Fibroblast of the aortic adventitia (primary cell): ENCODE data around the gene TNS4. TPM values are rescaled to one million over a fixed set of nuclear protein-coding genes. Genes with fewer than 3 reads are reported as not detected.
A peak's percentile ranks its signal among the peaks of the same experiment; 100 is the strongest.

Experiments
- DNase-seq: peaks from one replicate; pipeline ENCODE4 v3.0.0-alpha.2; 2010; ENCODE audit warnings: low read depth
- H3K4me3 ChIP-seq: 2 replicates; pipeline ENCODE4 v1.5.1; 2011; ENCODE audit warnings: low read depth, mild to moderate bottlenecking, control low read depth, low read length, moderate library complexity
- total RNA-seq: library from RNA; depleted of rRNA; stranded (reverse); fragments of >200 nt; gene quantifications from 2 replicates; pipeline ENCODE4 v1.2.3, GENCODE V29; 2012; ENCODE audit warnings: low replicate concordance
- TF ChIP-seq, protein P1 (sequence below): IDR thresholded peaks from 2 replicates; pipeline ENCODE4 v1.5.1; 2011; ENCODE audit warnings: mild to moderate bottlenecking, low read length, control low read depth, inconsistent platforms; ENCODE audit not compliant: insufficient read depth

Gene TNS4
- total RNA-seq, 1 donor = not detected

GRCh38 chr17:40480501-40481003, 20.9 kb downstream of the TNS4 start:
- peak; percentile 38 for DNase-seq
- H3K4me3 ChIP-seq = no peak overlapping the region
- TF ChIP-seq, protein P1, sequence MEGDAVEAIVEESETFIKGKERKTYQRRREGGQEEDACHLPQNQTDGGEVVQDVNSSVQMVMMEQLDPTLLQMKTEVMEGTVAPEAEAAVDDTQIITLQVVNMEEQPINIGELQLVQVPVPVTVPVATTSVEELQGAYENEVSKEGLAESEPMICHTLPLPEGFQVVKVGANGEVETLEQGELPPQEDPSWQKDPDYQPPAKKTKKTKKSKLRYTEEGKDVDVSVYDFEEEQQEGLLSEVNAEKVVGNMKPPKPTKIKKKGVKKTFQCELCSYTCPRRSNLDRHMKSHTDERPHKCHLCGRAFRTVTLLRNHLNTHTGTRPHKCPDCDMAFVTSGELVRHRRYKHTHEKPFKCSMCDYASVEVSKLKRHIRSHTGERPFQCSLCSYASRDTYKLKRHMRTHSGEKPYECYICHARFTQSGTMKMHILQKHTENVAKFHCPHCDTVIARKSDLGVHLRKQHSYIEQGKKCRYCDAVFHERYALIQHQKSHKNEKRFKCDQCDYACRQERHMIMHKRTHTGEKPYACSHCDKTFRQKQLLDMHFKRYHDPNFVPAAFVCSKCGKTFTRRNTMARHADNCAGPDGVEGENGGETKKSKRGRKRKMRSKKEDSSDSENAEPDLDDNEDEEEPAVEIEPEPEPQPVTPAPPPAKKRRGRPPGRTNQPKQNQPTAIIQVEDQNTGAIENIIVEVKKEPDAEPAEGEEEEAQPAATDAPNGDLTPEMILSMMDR = no peak

DNA sequence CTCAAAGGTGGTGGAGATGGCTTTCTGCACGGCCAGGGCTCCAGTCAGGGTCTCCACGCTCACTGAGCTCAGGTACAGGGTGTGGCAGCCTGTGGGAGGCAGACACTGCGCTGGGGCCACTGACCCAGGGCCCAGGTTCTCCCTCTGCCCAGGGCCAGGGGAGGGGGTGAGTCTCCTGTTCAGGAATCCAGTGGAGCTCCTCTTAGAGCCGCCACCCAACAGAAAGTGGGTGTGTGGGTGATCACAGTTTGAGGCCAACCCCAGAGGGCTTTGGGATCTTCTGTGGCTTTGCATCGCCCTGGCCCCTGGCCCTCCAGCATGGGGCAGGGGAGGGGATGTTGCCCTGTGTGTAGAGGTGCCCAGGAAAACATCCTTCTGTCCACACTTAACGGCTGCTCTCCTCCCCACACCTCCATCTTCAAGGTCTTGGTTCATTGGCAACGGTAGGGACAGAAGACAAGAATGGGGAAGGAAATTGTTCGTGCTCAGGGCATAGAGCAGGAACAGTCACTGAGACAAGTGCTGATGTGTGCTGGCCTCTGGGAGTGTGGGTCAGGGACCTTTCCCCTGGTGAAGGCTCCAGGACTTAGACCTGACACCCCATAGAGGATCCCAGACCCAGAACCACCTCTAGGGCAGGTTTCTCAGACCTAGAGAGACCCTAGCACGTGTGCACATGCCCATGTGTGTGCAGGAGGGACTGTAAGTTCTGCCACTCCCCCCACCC, 21.5 kb downstream of the TNS4 start:
- TF ChIP-seq, protein P1 = no peak
- H3K4me3 ChIP-seq = no peak overlapping the region
- DNase-seq = no peak

DNA sequence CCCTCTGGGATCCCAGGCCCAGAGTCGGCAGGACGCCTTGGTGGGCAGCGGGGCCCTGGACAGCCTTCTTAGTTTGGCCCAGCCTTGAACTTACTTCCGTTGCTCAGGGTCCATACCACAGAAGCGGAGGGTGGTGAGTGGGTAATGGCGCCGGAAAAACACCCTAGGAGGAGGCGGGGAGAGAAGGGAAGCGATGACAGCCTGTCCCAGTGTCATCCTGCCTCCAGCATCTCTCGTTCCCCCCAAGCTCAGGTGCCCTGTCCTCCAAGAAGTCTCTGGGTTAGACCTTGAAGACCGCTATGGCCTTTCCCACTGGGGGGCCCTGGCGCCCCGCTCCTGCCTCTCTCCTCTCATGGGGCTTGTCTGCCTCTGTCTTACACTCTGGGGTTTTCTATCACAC, 22.9 kb downstream of the TNS4 start:
- TF ChIP-seq, protein P1 = no peak
- DNase-seq = no peak
- H3K4me3 ChIP-seq = no peak overlapping the region

GRCh38 chr17:40477796-40478195, 23.6 kb downstream of the TNS4 start:
- H3K4me3 ChIP-seq = no peak overlapping the region
- no peak for DNase-seq
- TF ChIP-seq, protein P1 = no peak

DNA sequence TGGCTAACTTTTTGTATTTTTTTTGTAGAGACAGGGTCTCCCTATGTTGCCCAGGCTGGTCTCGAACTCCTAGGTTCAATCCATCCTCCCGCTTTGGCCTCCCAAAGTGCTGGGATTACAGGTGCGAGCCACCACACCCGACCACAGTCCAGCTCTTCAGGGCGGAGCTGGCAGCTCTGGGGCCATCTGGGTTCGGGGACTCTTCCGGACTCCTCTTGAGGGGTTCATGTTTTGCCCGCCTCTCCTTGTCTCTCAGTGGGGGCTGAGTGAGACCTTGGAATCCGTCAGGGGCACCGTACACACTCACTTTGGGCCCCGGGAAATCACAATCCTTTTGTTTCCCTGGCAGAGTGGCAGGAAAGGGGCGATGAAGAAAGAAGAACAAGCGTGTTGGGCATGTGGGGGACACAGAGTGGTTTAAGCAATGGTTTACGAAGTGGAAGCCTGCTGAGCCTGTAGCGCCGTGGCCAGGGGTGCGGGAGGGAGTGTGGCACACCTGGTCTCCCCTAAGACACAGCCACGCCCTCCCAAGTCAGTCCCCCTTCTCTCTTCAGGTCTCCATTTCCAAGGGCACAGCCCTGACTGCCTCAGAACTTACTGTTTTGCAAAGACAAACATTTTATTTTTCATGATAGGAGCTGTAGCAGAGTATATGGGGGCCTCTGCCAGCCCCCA, 26.1 kb downstream of the TNS4 start:
- no peak for DNase-seq
- no peak overlapping the region for H3K4me3 ChIP-seq
- TF ChIP-seq, protein P1 = no peak

DNA sequence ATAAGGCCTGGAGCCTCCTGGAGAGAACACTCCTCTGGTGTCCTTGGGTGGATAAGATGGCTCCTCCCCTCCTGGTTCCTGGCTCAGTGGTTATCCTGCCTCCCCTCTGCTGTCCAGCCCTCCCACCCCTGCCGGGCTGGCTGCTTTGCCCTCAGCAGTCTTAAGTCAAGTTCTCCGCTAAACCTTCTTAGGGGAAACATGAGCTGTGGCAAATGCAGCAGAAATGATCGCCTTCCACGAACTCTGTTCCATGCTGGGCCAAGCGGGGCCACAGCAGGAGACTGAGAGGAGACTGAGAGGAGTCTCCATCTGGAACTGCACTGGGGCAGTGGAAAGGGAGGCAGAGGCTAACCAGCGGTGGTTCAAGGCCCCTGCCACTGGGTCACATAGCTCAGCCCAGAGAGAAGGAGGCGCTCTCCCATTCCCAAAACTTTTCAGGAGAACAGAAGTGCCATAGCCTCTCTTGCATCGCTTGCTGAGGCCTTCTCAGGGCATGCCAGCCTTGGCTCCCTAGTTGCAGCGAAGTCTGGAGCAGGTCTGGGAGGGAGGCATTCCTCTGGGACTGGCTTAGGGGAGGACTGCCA, 26.9 kb downstream of the TNS4 start:
- H3K4me3 ChIP-seq = no peak overlapping the region
- TF ChIP-seq, protein P1 = no peak
- no peak for DNase-seq
